ENCODE measurements around the gene B4GALT7. TPM values are rescaled to one million over a fixed set of nuclear protein-coding genes. Genes with fewer than 3 reads are reported as not detected.
A peak's percentile ranks its signal among the peaks of the same experiment; 100 is the strongest.

Gene B4GALT7
- total RNA-seq, 6 experiments from 2014 or later: 9.3 to 28.7 (median 14.1) TPM

GRCh38 chr5:177605667-177606066 is 5.7 kb downstream of the B4GALT7 start:
- WGBS (ENCODE audit: insufficient coverage, low coverage, low lambda C conversion rate, missing lambda C conversion rate): 74% methylated on average over 5 of the region's 6 CpGs
- H3K27me3 ChIP-seq: no peaks in the 10 kb centered on the region
- H3K4me3 ChIP-seq: no peak overlapping the region
- H3K9me3 ChIP-seq: no peaks in the 10 kb centered on the region
- DNase-seq: peak in 1 of 3 donors; percentile 30
- intact Hi-C loops (cut with DNase I): no loop called here
- TF ChIP-seq POLR2A (IDR thresholded peaks at IDR 0.05) (no peak), CTCF (IDR thresholded peaks at IDR 0.05) (no peak)
- H3K36me3 ChIP-seq: no peaks in the 10 kb centered on the region
- no peak for ATAC-seq
- H3K4me1 ChIP-seq: peaks cover 0 to 16% (median 7%) of the 10 kb centered on the region in 4 donors
- no peak overlapping the region for H3K27ac ChIP-seq

GRCh38 chr5:177606071-177607051 is 6.4 kb downstream of the B4GALT7 start:
- no peak for TF ChIP-seq POLR2A (IDR thresholded peaks at IDR 0.05)
- no peak for TF ChIP-seq CTCF (IDR thresholded peaks at IDR 0.05)
- DNase-seq: peak in 1 of 3 donors; percentile 42
- intact Hi-C loops (cut with DNase I): no loop called here
- H3K36me3 ChIP-seq: no peaks in the 10 kb centered on the region
- H3K4me1 ChIP-seq: peaks cover 0 to 9% (median 4%) of the 10 kb centered on the region in 4 donors
- no peak overlapping the region for H3K4me3 ChIP-seq
- no peaks in the 10 kb centered on the region for H3K27me3 ChIP-seq
- no peaks in the 10 kb centered on the region for H3K9me3 ChIP-seq
- WGBS (ENCODE audit: insufficient coverage, low coverage, low lambda C conversion rate, missing lambda C conversion rate): 81% methylated on average over 14 of the region's 22 CpGs
- H3K27ac ChIP-seq: no peak overlapping the region
- no peak for ATAC-seq

- no peak overlapping the region for H3K27ac ChIP-seq
- no peaks in the 10 kb centered on the region for H3K36me3 ChIP-seq
- H3K4me3 ChIP-seq: no peak overlapping the region
- ATAC-seq: no peak
- TF ChIP-seq POLR2A (IDR thresholded peaks at IDR 0.05) (no peak), CTCF (IDR thresholded peaks at IDR 0.05) (no peak)
- DNase-seq: no peak
- 33% methylated on average over 4 of the region's 11 CpGs for WGBS (ENCODE audit: insufficient coverage, low coverage, low lambda C conversion rate, missing lambda C conversion rate)
- peaks cover 0 to 7% (median 3%) of the 10 kb centered on the region in 4 donors for H3K4me1 ChIP-seq
- no peaks in the 10 kb centered on the region for H3K9me3 ChIP-seq
- intact Hi-C loops (cut with DNase I): no loop called here
- no peaks in the 10 kb centered on the region for H3K27me3 ChIP-seq
Observed at GRCh38 chr5:177607115-177607451, 7.2 kb downstream of the B4GALT7 start.

GRCh38 chr5:177607452-177608192 is 7.7 kb downstream of the B4GALT7 start:
- peak; percentile 80 to 96 (median 88) for TF ChIP-seq CTCF (IDR thresholded peaks at IDR 0.05)
- no peak for TF ChIP-seq POLR2A (IDR thresholded peaks at IDR 0.05)
- no peaks in the 10 kb centered on the region for H3K27me3 ChIP-seq
- ATAC-seq: peak; percentile 87 to 95 (median 92)
- no peaks in the 10 kb centered on the region for H3K9me3 ChIP-seq
- intact Hi-C loops (cut with DNase I): no loop called here
- 20% methylated on average over 5 of the region's 15 CpGs for WGBS (ENCODE audit: insufficient coverage, low coverage, low lambda C conversion rate, missing lambda C conversion rate)
- H3K4me1 ChIP-seq: peaks cover 0 to 7% (median 3%) of the 10 kb centered on the region in 4 donors
- H3K36me3 ChIP-seq: no peaks in the 10 kb centered on the region
- no peak overlapping the region for H3K4me3 ChIP-seq
- H3K27ac ChIP-seq: no peak overlapping the region
- DNase-seq: peak; percentile 80 to 82 (median 81)
